ENCODE measurements around the gene WNK1. TPM values are rescaled to one million over a fixed set of nuclear protein-coding genes. Genes with fewer than 3 reads are reported as not detected.

The WNK1 gene
- total and polyA plus RNA-seq, 2 experiments from 2014 or later, result 41.5 to 47.2 TPM

DNA sequence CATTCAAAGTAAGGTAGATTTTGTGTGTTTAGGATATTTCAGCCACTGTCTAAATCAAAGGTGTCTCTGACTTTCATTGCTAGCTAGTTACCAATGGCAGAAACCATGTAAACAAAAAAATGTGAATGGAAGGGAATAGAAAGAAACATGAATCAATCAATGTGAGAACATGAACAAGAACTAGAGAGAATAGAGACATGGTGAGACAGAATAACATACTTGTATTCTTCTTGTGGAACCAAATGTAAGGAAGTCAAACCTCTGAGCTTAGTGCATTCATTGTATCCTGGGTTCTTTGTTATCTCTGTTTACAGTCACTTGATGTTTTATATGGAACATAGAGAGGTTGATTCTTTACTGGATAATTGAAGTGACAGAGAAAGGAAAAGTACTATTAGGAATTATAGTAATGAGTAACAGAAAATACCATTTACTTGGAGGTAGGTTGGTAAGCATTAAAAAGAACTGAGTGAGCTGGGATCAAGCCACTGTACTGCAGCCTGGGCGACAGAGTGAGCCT is 2.6 kb upstream of the WNK1 start:
- H3K9me2 ChIP-seq (ENCODE audit: insufficient read depth), result no peaks in the 10 kb centered on the region
- WGBS, 2 experiments (ENCODE audit: low coverage in 1 of 2, low lambda C conversion rate in 2 of 2, missing lambda C conversion rate in 2 of 2), result 32 to 67% methylated on average over 1 of the region's 1 CpG
- peak overlapping the region; percentile 95 for H3K4me3 ChIP-seq
- no peaks in the 10 kb centered on the region for H3K27me3 ChIP-seq (replicated peaks; ENCODE audit: insufficient read depth)
- H3F3A ChIP-seq (ENCODE audit: insufficient read depth), result peaks cover 28% of the 10 kb centered on the region
- peak; percentile 19 for DNase-seq
- H4K20me1 ChIP-seq (ENCODE audit: insufficient read depth), result peaks cover 7% of the 10 kb centered on the region
- H3K9ac ChIP-seq, result peak overlapping the region; percentile 75
- peak overlapping the region; percentile 73 for H3K27ac ChIP-seq
- TF ChIP-seq EZH2phosphoT487 (IDR thresholded peaks at IDR 0.05; ENCODE audit: insufficient read depth, low read depth) (no peak), EZH2 (IDR thresholded peaks at IDR 0.05; ENCODE audit: insufficient read depth, poor library complexity, severe bottlenecking) (no peak)
- H3K36me3 ChIP-seq (ENCODE audit: low read depth), result no peaks in the 10 kb centered on the region
- peak overlapping the region; percentile 91 for H2AFZ ChIP-seq
- peaks cover 18% of the 10 kb centered on the region for H3K4me1 ChIP-seq (ENCODE audit: insufficient read depth)
- in situ Hi-C loops (cut with MboI), result loop anchor here (10.0 kb wide), 1 partner anchor 175 kb away; no protein-coding TSS in a partner anchor
- peak overlapping the region; percentile 96 for H3K4me2 ChIP-seq (ENCODE audit: unreplicated experiment)
- H3K79me2 ChIP-seq (ENCODE audit: insufficient read depth), result peaks cover 19% of the 10 kb centered on the region
- H3K9me3 ChIP-seq (ENCODE audit: low read depth), result no peaks in the 10 kb centered on the region

GRCh38 chr12:750366-751191 is 1.8 kb upstream of the WNK1 start:
- peak overlapping the region; percentile 91 for H2AFZ ChIP-seq
- H3K27ac ChIP-seq, result peak overlapping the region; percentile 73
- H3K9me3 ChIP-seq (ENCODE audit: low read depth), result no peaks in the 10 kb centered on the region
- no peaks in the 10 kb centered on the region for H3K36me3 ChIP-seq (ENCODE audit: low read depth)
- in situ Hi-C loops (cut with MboI), result loop anchor here (10.0 kb wide), 1 partner anchor 176 kb away; no protein-coding TSS in a partner anchor
- H3K4me2 ChIP-seq (ENCODE audit: unreplicated experiment), result peak overlapping the region; percentile 96
- peaks cover 26% of the 10 kb centered on the region for H3K79me2 ChIP-seq (ENCODE audit: insufficient read depth)
- peaks cover 23% of the 10 kb centered on the region for H3K4me1 ChIP-seq (ENCODE audit: insufficient read depth)
- 0 to 2% methylated on average over 7 of the region's 7 CpGs for WGBS, 2 experiments (ENCODE audit: low coverage in 1 of 2, low lambda C conversion rate in 2 of 2, missing lambda C conversion rate in 2 of 2)
- H3K4me3 ChIP-seq, result peak overlapping the region; percentile 95
- no peak for TF ChIP-seq EZH2phosphoT487 (IDR thresholded peaks at IDR 0.05; ENCODE audit: insufficient read depth, low read depth)
- no peak for TF ChIP-seq EZH2 (IDR thresholded peaks at IDR 0.05; ENCODE audit: insufficient read depth, poor library complexity, severe bottlenecking)
- peak overlapping the region; percentile 75 for H3K9ac ChIP-seq
- no peaks in the 10 kb centered on the region for H3K27me3 ChIP-seq (replicated peaks; ENCODE audit: insufficient read depth)
- H4K20me1 ChIP-seq (ENCODE audit: insufficient read depth), result peaks cover 14% of the 10 kb centered on the region
- DNase-seq, result peak; percentile 12
- peaks cover 35% of the 10 kb centered on the region for H3F3A ChIP-seq (ENCODE audit: insufficient read depth)
- H3K9me2 ChIP-seq (ENCODE audit: insufficient read depth), result no peaks in the 10 kb centered on the region

- Histone ChIP-seq H3K27ac (peak overlapping the region; percentile 73), H4K20me1 (ENCODE audit: insufficient read depth) (peaks cover 15% of the 10 kb centered on the region), H2AFZ (peak overlapping the region; percentile 91), H3K36me3 (ENCODE audit: low read depth) (no peaks in the 10 kb centered on the region), H3K27me3 (replicated peaks; ENCODE audit: insufficient read depth) (no peaks in the 10 kb centered on the region), H3K4me2 (ENCODE audit: unreplicated experiment) (peak overlapping the region; percentile 96), H3K4me1 (ENCODE audit: insufficient read depth) (peaks cover 31% of the 10 kb centered on the region), H3K9me3 (ENCODE audit: low read depth) (no peaks in the 10 kb centered on the region), H3K4me3 (peak overlapping the region; percentile 95), H3K79me2 (ENCODE audit: insufficient read depth) (peaks cover 35% of the 10 kb centered on the region), H3F3A (ENCODE audit: insufficient read depth) (peaks cover 43% of the 10 kb centered on the region), H3K9me2 (ENCODE audit: insufficient read depth) (no peaks in the 10 kb centered on the region), H3K9ac (peak overlapping the region; percentile 75)
- peak; percentile 99 for DNase-seq
- TF ChIP-seq EZH2phosphoT487 (IDR thresholded peaks at IDR 0.05; ENCODE audit: insufficient read depth, low read depth) (no peak), EZH2 (IDR thresholded peaks at IDR 0.05; ENCODE audit: insufficient read depth, poor library complexity, severe bottlenecking) (no peak)
- WGBS, 2 experiments (ENCODE audit: low coverage in 1 of 2, low lambda C conversion rate in 2 of 2, missing lambda C conversion rate in 2 of 2), result 1% methylated on average over 41 to 42 of the region's 42 CpGs
- in situ Hi-C loops (cut with MboI), result loop anchor here (10.0 kb wide), 1 partner anchor 177 kb away; no protein-coding TSS in a partner anchor
These were observed 984 bp upstream of the WNK1 start for GRCh38 chr12:751192-751998.
